Karpas-422 (cell line): Measurements from ENCODE around the gene GPR158. TPM values are rescaled to one million over a fixed set of nuclear protein-coding genes. Genes with fewer than 3 reads are reported as not detected.

ENCODE experiments used
- DNase-seq: peaks from one replicate; pipeline ENCODE4 v3.0.0-alpha.2; 2015
- H2AFZ ChIP-seq: fragments of 200-600 bp; sonication (generic); 2 replicates; pipeline ENCODE4 v1.6.1; 2014; ENCODE audit warnings: antibody characterized with exemption, low read length, mixed read lengths
- H3K27ac ChIP-seq: fragments of 200-600 bp; sonication (generic); 2 replicates; pipeline ENCODE4 v1.5.1; 2014; ENCODE audit warnings: mild to moderate bottlenecking, low read length, moderate library complexity
- H3K27me3 ChIP-seq: fragments of 200-600 bp; sonication (generic); 2 replicates; pipeline ENCODE4 v1.6.1; 2014; ENCODE audit warnings: low read length, mixed read lengths
- H3K36me3 ChIP-seq: fragments of 200-600 bp; sonication (generic); 2 replicates; pipeline ENCODE4 v1.6.1; 2014; ENCODE audit warnings: low read length, mixed read lengths; ENCODE audit not compliant: insufficient read depth
- H3K4me1 ChIP-seq: fragments of 200-600 bp; sonication (generic); 2 replicates; pipeline ENCODE4 v1.6.1; 2014; ENCODE audit warnings: mild to moderate bottlenecking, low read length, mixed read lengths
- H3K4me2 ChIP-seq: fragments of 200-600 bp; sonication (generic); 2 replicates; pipeline ENCODE4 v1.6.1; 2014; ENCODE audit warnings: low read length, low read depth, mild to moderate bottlenecking; ENCODE audit not compliant: poor library complexity, severe bottlenecking
- H3K4me3 ChIP-seq: fragments of 200-600 bp; sonication (generic); 2 replicates; pipeline ENCODE4 v1.5.1; 2014; ENCODE audit warnings: mild to moderate bottlenecking, antibody characterized with exemption, low read length, mixed read lengths
- H3K79me2 ChIP-seq: fragments of 200-600 bp; sonication (generic); 2 replicates; pipeline ENCODE4 v1.6.1; 2014; ENCODE audit warnings: mild to moderate bottlenecking, low read length, mixed read lengths
- H3K9ac ChIP-seq: fragments of 200-600 bp; sonication (generic); 2 replicates; pipeline ENCODE4 v1.6.0; 2014; ENCODE audit warnings: low read length
- H3K9me2 ChIP-seq: fragments of 200-600 bp; sonication (generic), shearing (Covaris generic); replicated peaks from 2 replicates; pipeline ENCODE4 v1.6.0; 2014; ENCODE audit warnings: mild to moderate bottlenecking, low read length, moderate library complexity; ENCODE audit not compliant: insufficient read depth
- H3K9me3 ChIP-seq: fragments of 300-700, 200-600 bp; sonication (generic); 2 replicates; pipeline ENCODE4 v1.6.1; 2014; ENCODE audit warnings: low read length, mixed read lengths
- H4K20me1 ChIP-seq: fragments of 200-600 bp; sonication (generic); 2 replicates; pipeline ENCODE4 v1.6.1; 2014; ENCODE audit warnings: mild to moderate bottlenecking, antibody characterized with exemption, low read length, low read depth; ENCODE audit not compliant: insufficient read depth
- total RNA-seq: library from RNA; depleted of rRNA; stranded (reverse); fragments of >200 nt; shearing (Covaris generic); gene quantifications from 2 replicates; pipeline ENCODE4 v1.2.3, GENCODE V29; 2014; ENCODE audit warnings: low replicate concordance

Gene GPR158
- total RNA-seq, 1 experiment from 2014 or later, result not detected

GRCh38 chr10:25614652-25615051, 439.9 kb downstream of the GPR158 start:
- Histone ChIP-seq H3K27ac (no peak overlapping the region), H3K4me1 (no peaks in the 10 kb centered on the region), H3K9me3 (peaks cover 13% of the 10 kb centered on the region), H3K9ac (no peak overlapping the region), H4K20me1 (no peaks in the 10 kb centered on the region), H3K27me3 (no peaks in the 10 kb centered on the region), H3K36me3 (no peaks in the 10 kb centered on the region), H3K4me2 (no peak overlapping the region), H3K79me2 (no peaks in the 10 kb centered on the region), H3K9me2 (no peaks in the 10 kb centered on the region), H2AFZ (no peak overlapping the region), H3K4me3 (no peak overlapping the region)
- DNase-seq, result no peak

DNA sequence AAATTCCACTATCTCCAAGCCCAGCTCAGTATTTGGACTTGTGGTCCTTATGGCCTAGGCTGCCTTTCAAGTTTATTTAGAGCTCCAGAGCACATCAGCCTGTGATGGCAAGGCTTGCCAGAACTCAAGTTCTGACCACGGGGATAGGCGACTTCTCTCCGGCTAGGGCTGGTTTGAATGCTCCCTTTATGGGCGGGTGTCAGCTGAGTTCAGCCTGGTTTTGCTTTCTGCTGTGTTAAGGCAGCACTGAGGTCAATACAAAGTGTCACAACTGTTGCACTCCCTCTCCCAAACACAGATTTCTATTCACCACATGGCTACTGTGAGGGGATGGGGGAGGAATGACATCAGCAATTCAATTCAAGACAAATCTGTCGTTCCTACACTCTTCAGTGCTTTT, 441.1 kb downstream of the GPR158 start:
- no peak for DNase-seq
- no peak overlapping the region for H3K4me2 ChIP-seq
- H3K36me3 ChIP-seq, result no peaks in the 10 kb centered on the region
- no peak overlapping the region for H3K9ac ChIP-seq
- no peaks in the 10 kb centered on the region for H3K79me2 ChIP-seq
- no peaks in the 10 kb centered on the region for H3K27me3 ChIP-seq
- H3K9me3 ChIP-seq, result peaks cover 13% of the 10 kb centered on the region
- no peaks in the 10 kb centered on the region for H4K20me1 ChIP-seq
- H3K9me2 ChIP-seq, result no peaks in the 10 kb centered on the region
- no peak overlapping the region for H3K4me3 ChIP-seq
- H3K27ac ChIP-seq, result no peak overlapping the region
- no peak overlapping the region for H2AFZ ChIP-seq
- H3K4me1 ChIP-seq, result no peaks in the 10 kb centered on the region

DNA sequence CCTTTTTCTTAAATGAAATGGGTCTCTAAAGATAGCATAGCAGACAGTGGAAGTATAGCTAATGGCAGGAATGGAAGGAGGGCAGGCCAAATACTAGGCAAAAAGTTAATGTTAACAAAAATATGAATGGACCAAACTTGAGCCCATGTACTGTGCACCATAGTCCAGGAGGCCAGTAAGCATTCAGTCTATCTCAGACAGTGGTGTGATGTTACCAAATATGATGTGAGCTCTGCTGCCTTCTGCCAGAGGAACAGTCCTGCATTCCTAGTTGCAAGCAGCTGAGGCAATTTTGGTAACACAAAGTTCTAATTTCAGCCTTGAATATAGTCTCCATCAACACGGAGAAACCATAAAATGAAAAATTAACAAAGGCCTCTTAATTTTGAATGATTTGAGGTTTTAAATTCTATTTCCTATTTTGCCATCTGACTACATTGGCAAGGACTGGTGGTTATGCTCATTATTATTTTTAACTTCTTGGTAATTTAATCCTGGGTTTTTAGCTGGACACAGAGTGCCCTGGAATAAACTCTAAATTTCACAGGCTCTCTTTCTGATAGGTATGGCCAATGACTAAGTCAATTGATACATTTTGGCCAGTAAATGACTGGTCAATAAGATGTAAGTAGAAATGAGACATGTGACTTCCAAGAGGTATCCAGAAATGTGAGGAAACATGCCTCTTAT, 442.2 kb downstream of the GPR158 start:
- no peak overlapping the region for H2AFZ ChIP-seq
- H3K4me2 ChIP-seq, result no peak overlapping the region
- H3K4me1 ChIP-seq, result no peaks in the 10 kb centered on the region
- no peak overlapping the region for H3K9ac ChIP-seq
- H3K36me3 ChIP-seq, result no peaks in the 10 kb centered on the region
- no peaks in the 10 kb centered on the region for H3K79me2 ChIP-seq
- H3K9me2 ChIP-seq, result no peaks in the 10 kb centered on the region
- no peak for DNase-seq
- no peaks in the 10 kb centered on the region for H4K20me1 ChIP-seq
- H3K4me3 ChIP-seq, result no peak overlapping the region
- no peaks in the 10 kb centered on the region for H3K27me3 ChIP-seq
- peaks cover 13% of the 10 kb centered on the region for H3K9me3 ChIP-seq
- H3K27ac ChIP-seq, result no peak overlapping the region

- Histone ChIP-seq H3K27ac (no peak overlapping the region), H3K4me3 (no peak overlapping the region), H2AFZ (no peak overlapping the region), H3K9ac (no peak overlapping the region), H3K4me1 (no peaks in the 10 kb centered on the region), H3K79me2 (no peaks in the 10 kb centered on the region), H3K27me3 (no peaks in the 10 kb centered on the region), H3K36me3 (no peaks in the 10 kb centered on the region), H3K9me2 (no peaks in the 10 kb centered on the region), H4K20me1 (no peaks in the 10 kb centered on the region), H3K9me3 (no peaks in the 10 kb centered on the region), H3K4me2 (no peak overlapping the region)
- no peak for DNase-seq
Observed at GRCh38 chr10:25627606-25628005, 452.8 kb downstream of the GPR158 start.

DNA sequence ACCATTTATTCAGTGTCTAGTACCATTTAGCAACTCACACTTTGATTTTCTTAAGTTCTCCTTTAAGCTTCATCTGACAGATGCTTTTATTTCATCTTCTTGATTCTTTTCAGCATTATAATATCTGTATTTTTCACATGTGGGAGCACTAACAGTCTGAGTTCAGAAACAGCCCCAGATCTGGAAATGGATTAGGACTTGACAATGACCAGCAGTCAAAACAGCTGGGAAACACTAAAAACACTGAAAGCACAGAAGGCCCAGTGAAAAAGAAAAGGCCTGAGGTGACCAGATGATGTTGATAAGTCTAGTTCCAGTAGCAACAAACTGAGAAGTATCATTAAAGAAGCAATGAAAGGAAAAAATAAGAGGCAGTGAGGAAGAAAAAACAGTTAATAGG, 454.5 kb downstream of the GPR158 start:
- Histone ChIP-seq H3K4me3 (no peak overlapping the region), H3K9me3 (no peaks in the 10 kb centered on the region), H3K27ac (no peak overlapping the region), H3K9me2 (no peaks in the 10 kb centered on the region), H3K4me1 (no peaks in the 10 kb centered on the region), H2AFZ (no peak overlapping the region), H3K27me3 (no peaks in the 10 kb centered on the region), H3K79me2 (no peaks in the 10 kb centered on the region), H3K36me3 (no peaks in the 10 kb centered on the region), H4K20me1 (no peaks in the 10 kb centered on the region), H3K4me2 (no peak overlapping the region), H3K9ac (no peak overlapping the region)
- no peak for DNase-seq

DNA sequence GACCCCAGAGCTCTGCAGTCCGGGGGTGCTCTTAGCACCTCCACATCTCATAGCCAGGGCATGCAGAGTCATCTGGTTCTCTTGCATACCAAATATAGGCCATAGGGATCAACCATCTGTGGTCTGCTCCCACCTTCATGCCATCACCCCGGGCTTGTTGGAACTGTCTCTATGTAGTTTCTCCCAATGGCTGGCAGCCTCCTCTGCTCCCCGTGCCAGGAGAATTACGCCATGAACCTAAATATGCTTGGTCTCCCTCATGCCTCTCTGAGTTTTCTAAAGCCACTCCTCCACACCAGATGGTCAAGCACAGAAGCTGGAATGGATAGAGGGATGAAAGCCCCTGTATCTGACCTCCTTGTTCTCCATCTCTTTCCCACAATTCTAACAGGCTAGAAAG, 456.7 kb downstream of the GPR158 start:
- Histone ChIP-seq H3K9me3 (no peaks in the 10 kb centered on the region), H3K4me2 (no peak overlapping the region), H3K4me3 (no peak overlapping the region), H3K4me1 (no peaks in the 10 kb centered on the region), H3K27ac (no peak overlapping the region), H4K20me1 (no peaks in the 10 kb centered on the region), H3K79me2 (no peaks in the 10 kb centered on the region), H2AFZ (no peak overlapping the region), H3K27me3 (no peaks in the 10 kb centered on the region), H3K9ac (no peak overlapping the region), H3K9me2 (no peaks in the 10 kb centered on the region), H3K36me3 (no peaks in the 10 kb centered on the region)
- DNase-seq, result no peak

DNA sequence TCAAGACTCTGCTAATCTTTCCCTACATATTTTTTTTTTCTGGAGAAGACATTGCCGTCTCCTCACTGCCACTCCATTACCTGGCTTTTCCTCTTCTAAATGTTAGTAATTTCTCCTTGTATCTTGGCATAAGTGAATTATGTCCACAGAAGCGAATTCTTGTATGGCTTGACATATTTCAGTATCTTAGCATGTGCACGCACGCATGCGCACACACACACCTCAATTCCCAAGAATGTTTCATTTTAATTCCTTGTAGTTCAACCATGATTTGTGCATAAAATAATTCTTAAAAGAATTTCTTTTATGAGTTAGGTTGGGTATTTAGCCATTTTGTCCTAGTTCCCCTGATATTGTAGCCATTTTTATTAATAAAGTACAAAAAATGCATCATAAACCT, 458.0 kb downstream of the GPR158 start:
- Histone ChIP-seq H2AFZ (no peak overlapping the region), H4K20me1 (no peaks in the 10 kb centered on the region)

DNA sequence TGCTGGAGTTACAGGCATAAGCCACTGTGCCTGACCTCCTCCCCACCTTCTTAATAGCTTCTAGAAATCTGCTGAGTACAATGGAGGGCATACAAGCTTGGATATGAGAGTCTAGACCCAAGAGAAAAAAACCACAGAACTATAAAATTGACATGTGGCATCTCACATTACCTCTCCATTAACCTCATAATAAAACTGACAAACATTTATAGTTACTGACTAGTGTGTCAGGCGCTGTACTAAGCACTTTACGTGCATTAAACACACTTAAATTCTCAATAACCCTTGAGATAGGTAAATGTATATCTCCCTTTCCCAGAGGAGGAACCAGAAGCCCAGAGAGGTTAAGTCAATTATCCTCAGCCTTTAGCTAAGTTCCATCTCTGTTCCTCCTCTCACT, 458.7 kb downstream of the GPR158 start:
- Histone ChIP-seq H3K9me3 (no peaks in the 10 kb centered on the region), H3K9ac (no peak overlapping the region), H3K79me2 (no peaks in the 10 kb centered on the region), H3K27ac (no peak overlapping the region), H3K4me3 (no peak overlapping the region), H3K4me1 (no peaks in the 10 kb centered on the region), H2AFZ (no peak overlapping the region), H3K36me3 (no peaks in the 10 kb centered on the region), H4K20me1 (no peaks in the 10 kb centered on the region), H3K9me2 (no peaks in the 10 kb centered on the region), H3K27me3 (no peaks in the 10 kb centered on the region), H3K4me2 (no peak overlapping the region)
- DNase-seq, result no peak

More for the DNA sequence above, 458.0 kb downstream of the GPR158 start:
- Histone ChIP-seq H3K4me2 (no peak overlapping the region), H3K9me3 (no peaks in the 10 kb centered on the region), H3K36me3 (no peaks in the 10 kb centered on the region), H3K9me2 (no peaks in the 10 kb centered on the region), H3K79me2 (no peaks in the 10 kb centered on the region), H3K27me3 (no peaks in the 10 kb centered on the region), H3K9ac (no peak overlapping the region), H3K4me1 (no peaks in the 10 kb centered on the region), H3K27ac (no peak overlapping the region), H3K4me3 (no peak overlapping the region)
- DNase-seq, result no peak
